EL (cell line): ENCODE results near the gene SRGAP2C.
A peak's percentile ranks its signal among the peaks of the same experiment; 100 is the strongest.
"Not testable (repeated sequence)": the region's sequence is repeated elsewhere in the genome, so short reads cannot be mapped to it uniquely, and the experiment has no call there.

Experiments
- DNase-seq: peaks from one replicate; pipeline ENCODE4 v3.0.0-alpha.2; 2016

Gene SRGAP2C

DNA sequence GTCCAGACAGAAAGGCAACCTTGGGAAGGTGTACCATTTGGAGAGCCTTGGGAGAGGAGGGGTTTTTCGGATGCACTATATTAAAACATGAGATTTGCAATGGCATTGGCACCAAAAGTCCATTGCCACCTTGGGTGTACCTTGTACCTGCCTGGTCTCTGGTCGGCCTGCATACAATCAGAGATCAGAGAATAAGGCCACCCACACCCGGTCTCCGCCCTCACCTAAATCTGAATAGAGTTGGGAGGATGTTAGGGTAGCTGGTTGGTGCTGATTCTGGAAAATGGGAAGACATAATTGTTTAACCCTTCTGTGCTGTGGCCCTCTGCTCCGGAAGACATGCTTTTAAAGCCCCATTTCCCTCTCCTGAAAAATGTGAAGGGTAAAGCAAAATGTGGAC is 3.1 kb downstream of the SRGAP2C start:
- not testable (repeated sequence) for DNase-seq

DNA sequence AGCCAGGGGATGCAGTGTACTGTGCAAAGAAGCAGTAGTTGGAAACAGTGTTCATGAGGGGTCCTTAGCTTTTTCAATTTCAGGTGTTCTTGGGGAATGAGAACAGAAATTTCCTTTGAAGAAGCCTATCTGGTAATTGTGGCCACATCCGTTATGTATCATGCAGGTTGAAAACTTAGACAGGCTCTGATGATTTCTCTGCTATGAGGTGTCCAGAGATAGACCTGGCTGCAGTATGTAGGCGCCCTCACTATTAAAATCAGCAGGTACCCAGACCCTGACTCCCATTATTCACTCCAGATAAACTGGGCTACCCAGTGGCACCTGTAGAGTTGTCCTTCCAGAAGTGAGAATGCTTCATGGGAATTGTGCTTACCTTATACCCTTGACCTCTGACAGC is 7.7 kb downstream of the SRGAP2C start:
- DNase-seq, result not testable (repeated sequence)

DNA sequence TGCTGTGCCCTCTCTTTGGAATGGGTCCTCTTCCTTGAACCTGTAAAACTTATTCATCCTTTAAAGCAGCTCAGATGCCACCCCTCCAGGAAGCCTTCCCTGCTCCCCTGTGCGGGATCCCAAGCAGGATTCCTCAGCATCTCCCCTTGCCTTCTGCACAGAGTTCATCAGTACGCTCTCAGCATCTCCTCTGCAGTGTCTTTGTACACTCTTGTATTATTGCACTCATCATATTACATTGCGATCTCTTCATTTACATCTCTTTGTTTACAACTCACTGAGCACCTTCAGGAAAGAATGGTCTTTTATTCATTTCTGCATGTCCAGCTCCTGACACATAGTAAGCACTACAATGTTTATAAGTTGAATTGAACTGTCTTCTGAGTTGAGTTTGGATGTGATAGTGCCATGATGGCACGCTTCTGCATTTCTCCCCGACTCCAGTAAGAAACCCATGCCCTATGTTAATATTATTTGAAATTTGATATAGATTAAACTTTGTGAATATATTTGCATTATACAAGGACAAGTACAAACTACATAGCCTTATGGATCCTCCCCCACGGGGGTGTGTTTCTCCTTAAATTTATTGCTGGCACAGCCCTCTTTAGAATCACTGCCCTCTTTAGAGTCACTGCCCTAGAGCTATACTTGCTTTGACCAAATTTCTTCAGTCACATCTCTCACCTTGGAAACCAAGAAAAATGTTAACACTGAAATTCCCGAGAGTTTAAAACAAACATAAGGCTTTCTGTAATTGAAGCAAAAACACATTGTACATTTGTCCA is 12.5 kb downstream of the SRGAP2C start:
- DNase-seq, result not testable (repeated sequence)

DNA sequence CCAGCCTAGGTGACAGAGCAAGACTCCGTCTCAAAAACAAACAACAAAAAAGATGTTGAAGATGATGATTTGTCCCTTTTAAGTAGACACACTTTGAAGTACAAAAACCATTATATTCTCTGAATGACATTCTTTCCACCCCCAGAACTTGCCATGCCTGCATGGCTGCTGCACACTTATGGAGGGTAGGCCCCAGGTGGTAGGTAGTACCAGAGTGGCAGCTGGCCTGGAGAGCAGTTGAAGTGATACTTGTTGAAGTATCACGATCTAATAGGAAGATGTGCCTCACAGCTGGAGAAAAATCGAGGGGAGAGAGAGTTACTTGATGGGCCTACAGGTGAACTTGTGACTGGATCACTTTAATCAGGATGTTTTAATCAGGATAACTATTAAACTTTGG is 15.0 kb downstream of the SRGAP2C start:
- not testable (repeated sequence) for DNase-seq

DNA sequence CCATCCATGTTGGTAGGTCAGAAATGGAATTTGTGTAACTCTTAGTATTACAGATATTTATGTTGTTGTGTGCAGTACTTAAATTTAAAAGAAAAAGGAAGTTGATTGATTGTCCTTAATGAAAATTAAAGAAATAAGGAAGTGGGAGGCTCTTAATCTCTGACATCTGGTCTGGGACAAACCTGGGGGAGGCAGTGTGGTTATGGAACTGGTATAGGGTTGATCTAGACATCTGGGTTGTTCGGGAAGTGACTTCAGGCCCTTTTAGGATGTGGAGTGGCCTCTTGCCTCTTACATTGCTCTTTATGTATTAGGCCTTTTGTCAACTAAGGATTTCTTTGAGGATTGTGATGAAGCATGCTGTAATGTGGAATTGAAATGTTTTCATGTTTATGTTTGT is 15.5 kb downstream of the SRGAP2C start:
- DNase-seq, result not testable (repeated sequence)

GRCh38 chr1:121200985-121201981 is 16.5 kb downstream of the SRGAP2C start:
- peak; percentile 60 for DNase-seq

GRCh38 chr1:121202986-121203385 is 18.2 kb downstream of the SRGAP2C start:
- peak; percentile 8 for DNase-seq

DNA sequence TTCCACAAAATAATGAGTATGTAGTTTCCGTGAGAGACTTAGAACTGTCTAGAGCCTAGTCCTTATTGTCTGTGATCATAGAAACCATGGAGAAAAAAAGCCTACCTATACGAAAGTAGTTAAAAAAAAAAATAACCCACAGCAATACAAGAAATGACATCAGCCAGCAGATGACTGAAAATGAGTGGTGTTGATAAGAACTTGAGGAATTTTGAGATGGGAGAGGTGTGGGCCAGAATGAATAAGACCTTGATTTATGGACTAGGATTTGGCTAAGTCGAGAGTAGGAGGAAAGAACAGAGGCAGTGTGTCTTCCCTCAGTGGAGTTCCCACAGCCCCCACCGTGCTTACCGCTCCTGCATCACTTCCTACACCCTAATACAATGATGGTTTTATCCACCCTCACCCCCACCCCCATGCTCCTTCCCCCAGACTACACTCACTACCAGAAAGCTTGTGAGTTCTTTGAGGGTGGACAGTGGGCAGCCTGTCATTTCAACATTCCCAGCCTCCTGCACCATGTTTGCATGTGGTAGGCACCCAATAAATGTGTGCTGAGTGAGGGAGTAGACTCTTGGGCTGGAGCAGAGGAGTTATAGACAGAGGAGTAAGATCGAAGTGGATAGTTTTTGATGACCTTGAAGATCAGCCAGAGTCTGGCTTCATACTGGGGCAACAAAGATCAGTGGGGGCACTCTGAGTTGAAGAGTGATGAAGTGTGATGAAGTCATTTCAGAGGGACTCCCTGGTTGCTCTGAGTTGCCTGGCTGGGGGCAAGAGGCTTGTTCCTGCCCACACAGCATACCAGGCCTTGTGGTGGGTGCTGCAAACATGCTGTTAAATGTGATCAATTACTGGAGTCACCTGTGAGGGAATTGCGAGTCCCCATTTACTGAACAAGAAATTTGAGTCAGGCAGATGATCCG is 21.3 kb downstream of the SRGAP2C start:
- peak; percentile 14 for DNase-seq

- not testable (repeated sequence) for DNase-seq
Observed at GRCh38 chr1:121207328-121207727, 22.6 kb downstream of the SRGAP2C start.

DNA sequence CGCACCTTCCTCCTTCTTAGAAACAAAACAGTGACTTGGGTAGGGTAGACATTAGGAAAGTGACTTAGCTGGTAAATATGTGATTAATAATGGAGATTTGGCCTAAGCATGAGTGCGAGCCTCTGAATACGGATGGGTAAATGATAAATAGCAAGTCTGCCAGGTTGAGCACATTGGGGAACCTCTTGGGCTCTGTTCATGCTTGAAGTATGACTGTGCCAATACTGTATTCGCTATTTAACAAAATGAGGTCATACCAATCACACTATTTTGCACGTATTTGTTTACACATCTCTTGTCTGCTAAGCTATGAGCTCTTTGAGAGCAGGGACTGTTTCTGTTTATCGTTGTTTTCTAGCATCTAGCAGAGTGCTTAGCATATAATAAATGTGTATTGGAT is 23.6 kb downstream of the SRGAP2C start:
- peak; percentile 13 for DNase-seq

GRCh38 chr1:121210778-121211177 is 26.0 kb downstream of the SRGAP2C start:
- not testable (repeated sequence) for DNase-seq

- not testable (repeated sequence) for DNase-seq
Observed at GRCh38 chr1:121213491-121213890, 28.7 kb downstream of the SRGAP2C start.

- DNase-seq, result not testable (repeated sequence)
Observed at GRCh38 chr1:121214544-121215156, 29.9 kb downstream of the SRGAP2C start.

GRCh38 chr1:121215699-121216417 is 31.1 kb downstream of the SRGAP2C start:
- DNase-seq, result not testable (repeated sequence)

- DNase-seq, result not testable (repeated sequence)
Observed at GRCh38 chr1:121216676-121217075, 31.9 kb downstream of the SRGAP2C start.

DNA sequence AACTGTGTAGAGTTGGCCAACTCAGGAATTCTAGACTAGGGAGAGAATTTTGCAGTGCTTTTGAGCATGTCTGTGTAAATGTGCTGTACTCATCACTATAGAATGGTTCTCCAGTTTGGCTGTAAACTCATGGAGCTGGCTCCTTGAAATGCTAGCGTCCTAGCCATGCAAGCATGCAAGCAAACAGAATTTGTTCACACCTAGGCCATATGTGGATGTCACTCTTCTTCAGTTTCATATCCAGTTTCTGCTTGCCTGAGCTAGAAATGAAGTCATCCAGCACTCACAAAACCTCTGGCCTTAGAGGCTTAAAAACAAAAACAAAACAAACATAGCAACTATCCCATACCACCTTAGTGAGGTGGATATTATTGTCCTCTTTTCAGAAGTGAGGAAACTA is 37.0 kb downstream of the SRGAP2C start:
- DNase-seq, result not testable (repeated sequence)

- DNase-seq, result not testable (repeated sequence)
Observed at GRCh38 chr1:121224714-121225113, 39.9 kb downstream of the SRGAP2C start.

DNA sequence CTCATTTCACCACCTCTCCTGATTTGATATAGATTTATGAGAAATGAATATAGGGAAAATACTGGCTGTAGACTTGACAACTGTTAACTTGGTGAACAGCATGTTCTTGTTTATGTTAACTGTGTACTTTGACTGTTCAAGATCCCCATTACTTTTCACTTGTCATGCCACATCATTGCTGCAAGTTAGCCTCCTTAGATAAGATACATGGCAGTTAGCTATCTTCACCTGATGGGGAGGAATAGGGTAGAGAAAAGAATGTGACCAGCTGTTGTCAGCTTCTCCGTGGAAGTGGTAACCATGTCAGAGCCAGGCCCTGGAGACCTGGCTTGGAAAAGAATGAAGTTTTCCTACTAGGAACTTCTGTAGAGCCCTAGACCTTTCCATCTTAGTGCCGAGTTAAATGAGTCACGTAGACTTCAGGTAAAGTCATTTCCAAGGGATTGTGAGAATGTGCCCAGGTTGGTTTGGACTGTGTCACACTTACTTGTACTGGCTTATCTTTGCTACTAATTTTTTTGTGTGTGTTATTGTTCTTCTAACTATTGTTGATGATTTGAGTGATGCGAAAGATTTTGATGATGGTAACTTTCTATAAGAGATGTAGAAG is 41.6 kb downstream of the SRGAP2C start:
- not testable (repeated sequence) for DNase-seq

DNA sequence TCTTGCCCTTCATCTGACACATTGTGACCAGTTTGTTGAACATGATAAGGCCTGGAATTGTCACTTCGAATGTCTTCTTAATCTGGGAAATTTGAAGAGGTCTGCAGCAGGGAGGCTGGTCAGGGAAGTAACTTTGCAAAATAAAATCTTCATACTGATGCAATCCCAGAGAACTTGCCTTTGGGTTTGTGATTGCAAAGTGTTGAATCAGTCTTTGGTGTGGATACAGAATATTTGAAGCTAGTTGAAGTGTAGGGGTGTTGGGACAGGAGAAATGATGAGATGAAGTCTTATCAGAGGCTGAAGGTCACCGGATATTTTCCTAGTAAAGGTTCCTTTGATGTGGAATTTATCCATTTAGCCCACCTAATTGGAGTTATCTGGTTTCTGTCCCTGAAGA is 42.1 kb downstream of the SRGAP2C start:
- DNase-seq, result not testable (repeated sequence)

DNA sequence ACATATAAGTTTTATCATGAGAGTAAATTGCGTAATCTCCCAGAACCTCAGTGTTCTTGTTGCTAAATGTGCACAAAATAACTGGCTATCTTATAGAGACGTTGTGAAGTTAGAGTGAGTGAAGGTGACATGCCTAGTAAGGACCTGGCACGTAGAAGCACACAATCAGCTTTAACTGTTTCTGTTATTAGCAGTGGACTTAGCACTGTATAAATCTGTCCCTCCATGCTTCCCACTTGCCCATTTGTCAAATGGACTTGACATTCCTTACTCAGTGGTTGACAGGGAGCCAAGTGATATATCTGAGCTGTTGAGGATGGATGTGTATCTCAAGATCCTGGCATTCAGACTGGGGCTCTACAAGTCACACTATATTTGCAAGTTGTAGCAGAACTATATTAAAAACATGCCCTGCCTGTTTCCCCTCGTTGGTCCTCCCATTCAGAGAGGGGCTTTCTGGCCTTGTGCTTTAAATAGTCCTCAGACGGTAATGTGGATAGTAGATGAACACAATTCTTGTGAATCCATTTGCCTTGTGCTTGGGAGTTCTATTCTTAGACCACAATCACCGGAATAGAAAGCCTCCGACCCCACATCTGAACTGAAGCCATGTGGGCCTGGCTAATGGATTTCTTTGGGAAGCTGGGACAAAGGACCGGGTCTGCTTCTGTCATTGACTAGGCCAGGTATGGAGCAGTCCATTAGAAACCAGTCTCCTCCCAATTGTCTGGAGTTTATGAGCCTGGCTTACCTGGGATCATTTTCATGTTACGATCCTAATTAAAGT is 43.0 kb downstream of the SRGAP2C start:
- DNase-seq, result not testable (repeated sequence)
